GM11168 (cell line): ENCODE data around the gene ZNF768.
"Not testable (repeated sequence)": the region's sequence is repeated elsewhere in the genome, so short reads cannot be mapped to it uniquely, and the experiment has no call there.

ENCODE experiments used
- in situ Hi-C: fragments of 300-500 bp; cut with MboI; formaldehyde crosslinking; loops from one replicate; pipeline ENCODE4 v1.12.0; 2022; ENCODE audit warnings: low sequenced_read_pairs; ENCODE audit not compliant: unreplicated experiment

Gene ZNF768

GRCh38 chr16:30534368-30535105 is 8.2 kb upstream of the ZNF768 start, which contains the start of gene ZNF747:
Gene ZNF747, minus strand, starts transcription at chr16:30534858. Its CDS starts 179 bp downstream, at chr16:30534679.
- in situ Hi-C loops = no loop called here

GRCh38 chr16:30533748-30534367 is 7.5 kb upstream of the ZNF768 start:
- in situ Hi-C loops = no loop called here

DNA sequence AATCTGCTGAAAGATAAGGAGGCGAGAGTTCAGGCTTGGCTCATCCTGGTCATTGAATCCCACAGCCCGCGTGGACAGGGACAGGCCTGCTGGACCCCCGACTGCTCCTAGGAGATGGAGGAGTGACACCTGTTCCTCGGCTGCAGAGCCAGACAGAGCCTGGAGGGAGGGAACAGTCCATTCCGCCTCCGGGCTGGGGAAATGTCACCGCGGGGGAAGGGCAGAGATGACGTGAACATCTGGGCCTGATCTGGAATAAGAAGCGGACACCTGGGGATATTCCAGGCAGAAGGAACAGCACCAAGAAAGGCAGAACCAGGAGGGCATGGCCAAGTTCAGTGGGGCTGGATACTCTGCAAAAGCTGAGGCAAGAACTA is 6.8 kb upstream of the ZNF768 start:
- in situ Hi-C loops = no loop called here

DNA sequence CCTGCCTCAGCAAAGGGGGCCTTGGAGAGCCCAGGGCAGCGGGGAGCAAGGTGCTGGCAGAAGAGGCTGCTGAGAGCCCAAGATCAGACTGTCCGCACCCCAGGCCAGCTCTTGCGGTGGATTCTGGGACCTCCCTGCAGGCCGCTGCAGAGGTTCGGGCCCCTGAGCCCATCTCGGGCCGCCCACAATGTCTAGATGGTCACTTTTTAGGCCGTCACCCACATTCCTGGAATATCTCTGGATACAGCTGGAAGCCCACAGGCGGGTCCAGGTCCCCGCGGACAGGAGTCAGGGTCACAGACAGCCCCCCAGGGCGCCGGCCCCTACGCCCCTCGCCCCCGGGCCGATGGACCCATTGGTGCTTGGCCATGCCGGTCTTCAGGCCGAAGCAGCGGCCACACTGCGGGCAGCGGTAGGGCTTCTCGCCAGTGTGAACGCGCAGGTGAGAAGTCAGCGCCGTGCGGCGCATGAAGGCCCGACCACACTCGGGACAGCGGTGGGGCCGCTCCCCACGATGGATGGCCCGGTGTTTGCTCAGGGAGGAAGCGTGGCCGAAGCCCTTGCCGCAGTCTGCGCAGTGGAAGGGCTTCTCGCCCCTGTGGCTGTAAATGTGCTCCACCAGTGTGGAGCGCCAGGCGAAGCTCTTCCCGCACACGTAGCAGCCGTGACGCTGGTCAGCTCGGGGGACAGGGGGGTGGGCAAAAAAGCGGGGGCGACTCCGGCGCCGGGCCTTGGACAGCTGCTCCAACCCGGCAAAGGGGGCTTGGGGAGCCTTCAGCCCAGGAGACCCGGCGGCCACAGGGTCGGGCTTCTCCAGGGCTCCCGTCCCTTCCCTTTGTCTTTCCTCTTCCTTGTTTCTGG is 6.1 kb upstream of the ZNF768 start:
- in situ Hi-C loops = no loop called here

DNA sequence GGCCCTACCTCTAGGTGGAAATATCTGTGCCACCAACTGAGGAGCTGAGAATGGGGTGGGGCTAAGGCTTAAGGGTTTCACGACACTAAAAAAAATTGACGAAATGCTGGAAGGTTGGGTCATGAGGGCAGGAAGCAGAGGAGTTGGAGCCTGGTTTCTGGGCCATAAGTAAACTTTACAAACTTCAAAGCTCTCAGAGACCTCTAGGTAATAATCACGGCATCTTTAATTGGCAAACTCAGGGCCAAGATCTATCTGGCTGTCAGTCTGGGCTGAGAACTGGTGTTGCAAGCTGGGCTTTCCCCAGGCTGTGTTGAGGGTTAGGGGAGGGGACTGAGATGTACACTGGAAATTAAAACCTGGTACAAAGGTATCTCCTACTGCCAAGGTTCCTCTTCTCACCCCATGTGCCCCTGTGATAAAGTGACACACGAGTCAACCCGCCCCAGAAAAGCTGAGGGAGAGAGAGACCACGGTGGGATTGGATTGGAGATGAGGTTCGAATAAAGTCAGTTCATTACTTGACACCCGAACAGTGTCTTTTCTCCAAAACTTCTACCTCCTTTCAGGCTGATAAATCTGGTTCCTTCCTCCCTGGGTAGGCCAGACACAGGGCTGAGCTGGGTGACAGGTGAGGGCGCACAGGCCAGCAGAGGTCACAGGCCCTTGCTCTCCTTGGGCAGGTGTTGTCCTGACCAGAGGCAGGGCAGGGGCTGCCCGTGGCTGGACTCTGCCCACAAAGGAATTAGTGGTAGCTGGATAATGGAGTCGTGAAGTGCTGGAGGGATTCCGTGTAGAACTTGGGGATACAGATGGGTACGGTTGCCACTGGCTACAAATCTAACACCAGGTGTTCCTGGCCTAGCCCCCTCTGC is 4.0 kb upstream of the ZNF768 start:
- in situ Hi-C loops = no loop called here

GRCh38 chr16:30528799-30529457 is 2.6 kb upstream of the ZNF768 start:
- in situ Hi-C loops = no loop called here

- in situ Hi-C loops = no loop called here
Measured at GRCh38 chr16:30527635-30528178, 1.3 kb upstream of the ZNF768 start.

- in situ Hi-C loops = no loop called here
Measured at GRCh38 chr16:30526823-30527634, 663 bp upstream of the ZNF768 start.

DNA sequence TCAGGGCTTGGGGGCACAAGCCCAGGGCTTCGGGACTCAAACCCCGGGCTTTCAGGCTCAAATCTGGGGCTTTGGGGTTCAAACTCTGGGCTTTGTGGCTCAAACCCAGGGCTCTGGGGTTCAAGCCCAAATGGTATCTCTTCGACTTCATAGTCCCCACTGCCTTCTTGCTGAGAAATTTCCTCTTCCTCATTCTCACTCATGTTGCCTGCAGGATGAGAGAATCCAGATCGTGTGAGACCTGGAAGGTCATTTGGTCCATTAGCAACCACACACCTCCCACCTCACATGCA is 576 bp downstream of the ZNF768 start:
- in situ Hi-C loops = no loop called here

DNA sequence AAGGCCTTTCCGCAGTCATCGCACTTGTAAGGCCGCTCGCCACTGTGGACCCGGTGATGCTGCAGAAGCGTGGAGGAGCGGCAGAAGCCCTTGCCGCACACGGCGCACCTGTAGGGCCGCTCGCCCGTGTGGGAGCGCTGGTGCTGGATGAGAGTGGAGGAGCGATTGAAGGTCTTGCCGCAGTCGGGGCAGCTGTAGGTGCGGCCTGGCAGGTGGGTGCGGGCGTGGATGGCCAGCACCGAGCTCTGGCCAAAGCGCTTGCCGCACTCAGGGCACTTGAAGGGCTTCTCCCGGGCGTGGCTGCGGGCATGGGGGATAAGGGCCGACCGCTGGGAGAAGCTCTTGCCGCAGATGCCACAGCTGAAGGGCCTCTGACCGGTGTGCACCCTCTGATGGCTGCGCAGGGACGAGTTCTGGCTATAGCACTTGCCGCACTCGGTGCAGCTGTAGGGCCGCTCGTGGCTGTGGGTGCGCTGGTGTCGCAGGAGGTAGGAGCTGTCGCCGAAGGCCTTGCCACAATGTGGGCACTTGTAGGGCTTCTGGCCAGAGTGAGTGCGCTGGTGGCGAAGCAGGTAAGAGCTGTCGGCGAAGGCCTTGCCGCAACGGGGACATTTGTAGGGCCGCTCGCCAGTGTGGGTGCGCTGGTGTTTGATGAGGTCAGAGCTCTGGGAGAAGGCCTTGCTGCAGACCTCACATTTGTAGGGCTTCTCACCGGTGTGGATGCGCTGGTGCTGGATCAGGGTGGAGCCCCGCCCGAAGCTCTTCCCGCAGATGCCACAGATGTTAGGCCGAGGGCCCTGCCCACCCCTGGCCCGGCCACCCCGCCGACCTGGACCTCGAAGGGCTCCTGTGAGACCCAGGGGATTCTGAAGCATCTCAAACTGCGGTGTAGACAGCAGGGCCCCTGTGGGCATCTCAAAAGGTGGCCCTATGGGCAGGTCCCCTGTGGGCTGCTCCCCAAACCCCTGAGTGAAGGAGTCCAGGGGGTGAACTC is 1.5 kb downstream of the ZNF768 start:
- in situ Hi-C loops = no loop called here

DNA sequence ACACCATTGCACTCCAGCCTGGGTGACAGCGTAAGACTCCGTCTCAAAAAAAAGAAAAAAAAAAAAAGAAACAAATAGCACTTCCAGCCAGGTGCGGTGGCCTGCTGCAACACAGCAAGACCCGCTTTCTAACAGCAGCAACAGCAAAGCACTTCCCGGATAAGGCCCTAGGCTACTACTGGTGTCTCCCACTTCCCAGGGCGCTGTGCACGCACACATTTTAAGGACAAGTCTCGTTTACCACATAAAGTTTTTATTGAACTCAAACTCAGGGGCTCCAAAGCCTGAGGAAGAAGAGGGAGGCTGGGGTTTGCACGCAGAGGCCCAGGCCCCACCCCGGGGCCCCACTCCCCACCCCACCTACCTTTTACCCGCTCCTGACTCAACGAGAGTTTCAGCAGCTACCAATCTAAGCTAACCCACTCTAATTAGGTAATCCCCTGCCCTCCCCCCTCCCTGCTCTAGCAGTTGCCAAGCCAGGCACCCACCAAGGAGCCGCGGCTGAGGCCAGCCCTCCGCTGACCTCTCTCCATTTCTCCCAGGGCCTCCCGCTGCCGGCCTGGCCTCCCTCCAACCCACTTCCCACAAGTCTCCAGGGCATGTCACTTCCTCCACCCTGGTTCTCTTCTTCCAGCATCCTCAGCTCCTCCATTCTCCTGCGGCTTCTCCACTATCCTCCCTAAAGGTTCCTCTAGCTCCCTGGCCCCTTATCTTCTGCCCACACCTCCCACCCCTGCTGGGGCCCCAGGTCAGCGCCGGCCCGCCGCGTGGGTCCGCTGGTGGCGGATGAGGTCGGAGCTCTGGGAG is 2.4 kb downstream of the ZNF768 start:
- in situ Hi-C loops = no loop called here

DNA sequence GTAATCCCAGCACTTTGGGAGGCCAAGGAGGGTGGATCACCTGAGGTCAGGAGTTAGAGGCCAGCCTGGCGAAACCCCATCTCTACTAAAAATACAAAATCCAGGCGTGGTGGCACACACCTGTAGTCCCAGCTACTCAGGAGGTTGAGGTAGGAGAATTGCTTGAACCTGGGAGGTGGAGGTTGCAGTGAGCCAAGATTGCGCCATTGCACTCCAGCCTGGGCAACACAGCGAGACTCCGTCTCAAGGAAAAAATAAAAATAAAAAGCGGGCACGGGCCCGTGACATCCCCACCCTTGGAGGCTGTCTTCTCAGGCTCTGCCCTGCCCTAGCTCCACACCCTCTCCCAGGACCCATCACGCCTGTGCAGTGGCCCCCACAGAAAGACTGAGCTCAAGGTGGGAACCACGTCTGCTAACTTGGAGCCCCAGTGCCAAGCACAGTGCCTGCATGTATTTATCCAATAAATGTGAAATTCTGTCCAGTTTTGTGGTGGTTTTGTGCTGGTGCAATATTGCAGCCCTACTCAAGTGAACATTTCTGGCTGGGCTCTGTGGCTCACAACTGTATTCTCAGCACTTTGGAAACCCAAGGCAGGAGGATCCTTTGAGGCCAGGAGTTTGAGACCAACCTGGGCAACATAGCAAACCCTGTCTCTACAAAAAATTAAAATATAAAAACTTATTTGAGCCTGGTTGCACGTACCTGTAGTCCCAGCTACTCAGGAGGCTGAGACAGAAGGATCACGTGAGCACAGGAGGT is 3.5 kb downstream of the ZNF768 start:
- in situ Hi-C loops = not testable (repeated sequence)

DNA sequence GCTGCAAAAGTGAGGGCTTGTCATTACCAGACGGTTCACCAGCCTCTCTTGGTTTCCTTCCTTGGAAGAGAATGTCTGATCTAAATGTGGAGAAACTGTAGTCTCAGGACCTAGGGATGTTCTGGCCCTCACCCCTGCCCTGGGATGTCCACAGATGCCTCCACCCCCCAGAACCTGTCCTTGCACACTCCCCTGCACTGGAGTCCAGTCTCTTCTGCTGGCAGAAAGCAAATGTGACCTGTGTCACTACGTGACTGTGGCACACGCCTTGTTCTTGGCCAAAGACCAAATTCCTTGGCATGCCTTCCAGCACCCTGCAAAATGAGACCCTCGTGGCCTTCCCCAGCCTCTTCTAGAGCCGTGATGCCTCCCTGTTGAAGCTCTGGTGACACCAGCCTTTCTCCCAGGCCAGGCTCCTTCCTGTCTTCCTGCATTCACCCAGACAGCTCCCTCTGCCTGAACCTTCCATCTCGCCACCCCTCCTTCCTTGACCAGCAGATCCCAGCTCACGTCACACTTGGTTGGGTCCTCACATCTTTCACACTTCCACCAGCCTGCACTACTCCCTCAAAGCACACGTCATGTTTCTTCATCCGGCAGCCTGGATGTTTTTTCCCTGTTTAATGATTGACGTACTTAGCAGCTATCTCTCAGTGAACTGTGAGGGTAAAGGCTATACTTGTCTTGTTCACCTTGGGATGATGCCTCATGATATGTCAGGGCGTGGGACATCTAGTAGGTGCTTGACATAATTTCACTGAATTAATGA is 4.3 kb downstream of the ZNF768 start:
- in situ Hi-C loops = no loop called here

GRCh38 chr16:30521476-30521872 is 4.9 kb downstream of the ZNF768 start:
- in situ Hi-C loops = no loop called here
